ENCODE data around the gene C20orf144. TPM values are rescaled to one million over a fixed set of nuclear protein-coding genes. Genes with fewer than 3 reads are reported as not detected.
A peak's percentile ranks its signal among the peaks of the same experiment; 100 is the strongest.

C20orf144 gene
- total RNA-seq, 2 experiments from 2014 or later, result 0.42 to 0.44 TPM

GRCh38 chr20:33660685-33661058 is 1.5 kb upstream of the C20orf144 start:
- TF ChIP-seq CTCF (conservative IDR thresholded peaks at IDR 0.05; ENCODE audit: low read length), result no peak
- no peak for TF ChIP-seq EZH2phosphoT487 (IDR thresholded peaks at IDR 0.05; ENCODE audit: borderline replicate concordance, low read depth, low read length)
- no peak overlapping the region for H3K4me2 ChIP-seq (ENCODE audit: low read length)
- no peaks in the 10 kb centered on the region for H4K20me1 ChIP-seq (ENCODE audit: insufficient read depth, low read length)
- CTCF ChIA-PET (ENCODE audit: unreplicated experiment), result no interaction called here
- POLR2A ChIA-PET, result interaction anchor here (0.9 kb wide), 1 partner anchor 198 kb away, joined by 3 read pairs; no protein-coding TSS in a partner anchor
- no peak overlapping the region for H3K4me3 ChIP-seq (ENCODE audit: low read depth, low read length, poor library complexity, severe bottlenecking)
- peaks cover 22% of the 10 kb centered on the region for H3K4me1 ChIP-seq (ENCODE audit: insufficient read depth, low read length, poor library complexity, severe bottlenecking)
- H3K36me3 ChIP-seq (ENCODE audit: insufficient read depth, low read length), result peaks cover 27% of the 10 kb centered on the region; the same call in 1 of the 2 replicates
- no peaks in the 10 kb centered on the region for H3K9me2 ChIP-seq (ENCODE audit: insufficient read depth, low read length)
- no peak overlapping the region for H3K27ac ChIP-seq (ENCODE audit: low read depth, low read length, poor library complexity, severe bottlenecking)
- intact Hi-C loops (cut with micrococcal nuclease; ENCODE audit: unreplicated experiment), result no loop called here
- no peak for DNase-seq (ENCODE audit: low spot score)
- no TSS peak for BruUV-seq (replicated peaks)
- no peaks in the 10 kb centered on the region for H3K9me3 ChIP-seq (ENCODE audit: low read length)
- no peak overlapping the region for H2AFZ ChIP-seq (ENCODE audit: low read length)
- no peaks in the 10 kb centered on the region for H3K79me2 ChIP-seq (ENCODE audit: insufficient read depth, low read depth, low read length)

DNA sequence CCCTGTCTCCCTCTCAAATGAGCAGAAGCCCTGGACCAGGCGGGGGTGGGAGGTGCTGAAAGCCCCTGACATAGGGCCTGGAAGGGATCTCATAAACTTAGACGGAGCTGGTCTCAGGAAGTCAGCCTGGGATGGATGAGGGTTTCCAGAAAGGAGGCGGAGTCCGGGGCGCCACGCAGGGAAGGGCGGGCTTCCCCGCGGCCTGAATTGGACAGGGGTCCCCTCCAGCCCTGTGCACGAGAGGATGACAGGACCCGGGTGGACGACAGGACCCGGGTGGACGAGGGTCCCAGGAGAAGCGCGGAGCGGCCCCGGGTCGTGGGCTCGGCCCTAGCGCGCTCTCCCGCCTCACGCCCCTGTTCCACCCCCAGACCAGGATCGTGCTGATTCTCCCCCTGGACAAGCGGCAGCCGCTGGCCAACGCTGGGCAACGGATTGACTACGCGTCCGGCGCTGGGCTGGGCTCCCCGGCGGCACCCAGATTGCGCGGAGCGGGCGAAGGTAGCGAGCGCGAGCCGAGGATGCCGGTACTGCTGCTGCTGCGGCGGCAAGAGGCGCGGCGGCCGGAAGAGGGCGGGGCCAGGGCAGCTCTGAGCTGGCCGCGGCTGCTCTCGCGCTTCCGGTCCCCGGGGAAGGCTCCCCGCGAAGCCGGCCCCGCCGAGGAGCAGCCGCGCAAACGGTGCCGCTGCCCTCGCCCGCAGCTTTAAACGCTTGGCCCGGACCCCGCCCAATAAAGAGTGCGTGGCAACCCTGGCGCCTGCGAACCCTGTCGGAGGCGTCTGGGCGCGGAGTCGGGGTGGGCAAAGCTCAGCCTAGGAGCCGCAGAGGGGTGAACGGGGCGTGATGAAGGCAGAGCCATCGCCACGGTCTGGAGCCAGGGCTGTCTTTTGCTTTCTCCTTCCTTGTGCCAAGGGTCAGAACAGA is 1.3 kb downstream of the C20orf144 start:
- Histone ChIP-seq H3K36me3 (ENCODE audit: insufficient read depth, low read length) (peaks cover 11% of the 10 kb centered on the region; the same call in 1 of the 2 replicates), H3K4me1 (ENCODE audit: insufficient read depth, low read length, poor library complexity, severe bottlenecking) (peaks cover 42% of the 10 kb centered on the region), H3K9me2 (ENCODE audit: insufficient read depth, low read length) (no peaks in the 10 kb centered on the region), H3K4me3 (ENCODE audit: low read depth, low read length, poor library complexity, severe bottlenecking) (peak overlapping the region; percentile 72), H3K79me2 (ENCODE audit: insufficient read depth, low read depth, low read length) (peaks cover 4% of the 10 kb centered on the region; the same call in 1 of the 2 replicates), H4K20me1 (ENCODE audit: insufficient read depth, low read length) (0 out of 2 replicates have a peak, but pooled peaks cover 3% of the 10 kb centered on the region), H3K4me2 (ENCODE audit: low read length) (peak overlapping the region; percentile 85), H3K9me3 (ENCODE audit: low read length) (no peaks in the 10 kb centered on the region), H2AFZ (ENCODE audit: low read length) (peak overlapping the region; percentile 65), H3K27ac (ENCODE audit: low read depth, low read length, poor library complexity, severe bottlenecking) (peak overlapping the region; percentile 66)
- peak; percentile 91 for DNase-seq (ENCODE audit: low spot score)
- BruUV-seq (replicated peaks), result no TSS peak
- ChIA-PET POLR2A (interaction anchor here (0.6 to 2.1 kb wide), 9 partner anchors 16 to 375 kb away, joined by 3 to 6 read pairs (median 3); partner anchors contain the start of genes CBFA2T2 and E2F1), CTCF (ENCODE audit: unreplicated experiment) (no interaction called here)
- intact Hi-C loops (cut with micrococcal nuclease; ENCODE audit: unreplicated experiment), result no loop called here
- TF ChIP-seq CTCF (conservative IDR thresholded peaks at IDR 0.05; ENCODE audit: low read length) (no peak), EZH2phosphoT487 (IDR thresholded peaks at IDR 0.05; ENCODE audit: borderline replicate concordance, low read depth, low read length) (no peak)
